ENCODE results near the gene KIF12. TPM values are rescaled to one million over a fixed set of nuclear protein-coding genes. Genes with fewer than 3 reads are reported as not detected.

Gene KIF12
- total and polyA plus RNA-seq, 2 experiments from 2014 or later, result 4.2 to 4.3 TPM

DNA sequence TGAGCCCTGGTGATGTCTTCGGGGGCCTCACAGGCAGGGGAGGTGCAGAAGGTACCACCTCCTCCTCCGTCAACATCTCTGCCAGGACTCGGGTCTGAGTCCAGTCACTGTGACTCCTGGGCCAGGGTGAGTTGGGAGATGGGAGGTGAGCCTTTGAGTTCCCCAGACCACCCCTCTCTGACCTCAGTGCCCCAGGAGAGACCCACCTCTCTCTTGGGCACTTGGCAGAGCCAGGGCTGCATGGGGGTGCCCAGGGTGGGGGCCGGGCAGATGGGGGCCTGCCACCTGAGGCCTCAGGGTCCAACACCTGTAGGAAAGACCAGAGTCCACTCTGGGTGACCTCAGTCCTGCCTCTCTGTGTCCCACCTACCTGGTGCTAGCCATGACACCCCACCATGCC lies 6.8 kb downstream of the KIF12 start (continued):
- TF ChIP-seq, protein P1, sequence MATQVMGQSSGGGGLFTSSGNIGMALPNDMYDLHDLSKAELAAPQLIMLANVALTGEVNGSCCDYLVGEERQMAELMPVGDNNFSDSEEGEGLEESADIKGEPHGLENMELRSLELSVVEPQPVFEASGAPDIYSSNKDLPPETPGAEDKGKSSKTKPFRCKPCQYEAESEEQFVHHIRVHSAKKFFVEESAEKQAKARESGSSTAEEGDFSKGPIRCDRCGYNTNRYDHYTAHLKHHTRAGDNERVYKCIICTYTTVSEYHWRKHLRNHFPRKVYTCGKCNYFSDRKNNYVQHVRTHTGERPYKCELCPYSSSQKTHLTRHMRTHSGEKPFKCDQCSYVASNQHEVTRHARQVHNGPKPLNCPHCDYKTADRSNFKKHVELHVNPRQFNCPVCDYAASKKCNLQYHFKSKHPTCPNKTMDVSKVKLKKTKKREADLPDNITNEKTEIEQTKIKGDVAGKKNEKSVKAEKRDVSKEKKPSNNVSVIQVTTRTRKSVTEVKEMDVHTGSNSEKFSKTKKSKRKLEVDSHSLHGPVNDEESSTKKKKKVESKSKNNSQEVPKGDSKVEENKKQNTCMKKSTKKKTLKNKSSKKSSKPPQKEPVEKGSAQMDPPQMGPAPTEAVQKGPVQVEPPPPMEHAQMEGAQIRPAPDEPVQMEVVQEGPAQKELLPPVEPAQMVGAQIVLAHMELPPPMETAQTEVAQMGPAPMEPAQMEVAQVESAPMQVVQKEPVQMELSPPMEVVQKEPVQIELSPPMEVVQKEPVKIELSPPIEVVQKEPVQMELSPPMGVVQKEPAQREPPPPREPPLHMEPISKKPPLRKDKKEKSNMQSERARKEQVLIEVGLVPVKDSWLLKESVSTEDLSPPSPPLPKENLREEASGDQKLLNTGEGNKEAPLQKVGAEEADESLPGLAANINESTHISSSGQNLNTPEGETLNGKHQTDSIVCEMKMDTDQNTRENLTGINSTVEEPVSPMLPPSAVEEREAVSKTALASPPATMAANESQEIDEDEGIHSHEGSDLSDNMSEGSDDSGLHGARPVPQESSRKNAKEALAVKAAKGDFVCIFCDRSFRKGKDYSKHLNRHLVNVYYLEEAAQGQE (IDR thresholded peaks at IDR 0.05; ENCODE audit: unreplicated experiment), result no peak
- TF ChIP-seq NANOG (IDR thresholded peaks at IDR 0.05; ENCODE audit: borderline replicate concordance) (no peak), EZH2phosphoT487 (IDR thresholded peaks at IDR 0.05; ENCODE audit: unreplicated experiment) (no peak), EZH2 (IDR thresholded peaks at IDR 0.05; ENCODE audit: low read depth, unreplicated experiment) (no peak), ZNF462 (CRISPR knock-in tag; IDR thresholded peaks at IDR 0.05) (no peak)

DNA sequence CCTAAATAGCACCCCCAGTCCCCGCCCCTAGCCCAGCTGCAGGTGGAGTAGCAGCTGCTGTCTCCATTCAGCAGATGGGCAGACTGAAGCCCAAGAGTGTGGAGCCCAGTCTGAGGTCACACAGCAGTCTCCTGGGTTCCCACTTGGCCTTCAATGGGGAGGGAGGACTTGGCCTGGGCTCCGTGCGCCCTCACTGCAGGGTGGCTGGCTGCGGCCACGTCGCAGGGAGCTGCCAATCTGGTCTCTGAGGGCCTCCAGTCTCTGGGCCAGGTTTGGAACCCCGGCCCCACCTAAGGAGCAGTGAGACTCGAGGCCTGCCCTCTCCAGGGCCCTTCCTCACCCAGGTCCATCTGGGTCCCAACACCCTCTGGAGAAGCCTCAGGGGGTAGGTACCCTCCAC lies 7.4 kb downstream of the KIF12 start:
- Histone ChIP-seq H3K79me2 (replicated peaks; ENCODE audit: insufficient read depth) (no peaks in the 10 kb centered on the region), H3K4me2 (no peak overlapping the region), H4K20me1 (replicated peaks; ENCODE audit: insufficient read depth) (no peaks in the 10 kb centered on the region), H3K27me3 (ENCODE audit: insufficient read depth) (peaks cover 2% of the 10 kb centered on the region), H2AFZ (no peak overlapping the region), H3K27ac (ENCODE audit: low read depth) (no peak overlapping the region), H3K4me1 (ENCODE audit: insufficient read depth) (no peaks in the 10 kb centered on the region), H3K9me2 (ENCODE audit: insufficient read depth) (no peaks in the 10 kb centered on the region), H3K4me3 (no peak overlapping the region), H3F3A (replicated peaks; ENCODE audit: low read depth) (no peaks in the 10 kb centered on the region), H3K36me3 (ENCODE audit: insufficient read depth) (no peaks in the 10 kb centered on the region)
- Mint-ChIP-seq H3K4me3 (no peak overlapping the region), H3K27ac (no peak overlapping the region), H3K9me3 (no peaks in the 10 kb centered on the region), H3K27me3 (ENCODE audit: insufficient read depth, low read depth, poor library complexity) (peaks cover 16% of the 10 kb centered on the region), H3K4me1 (no peaks in the 10 kb centered on the region), H3K36me3 (ENCODE audit: low read depth) (no peaks in the 10 kb centered on the region; the same call in 2 of the 3 replicates)
- no peak for TF ChIP-seq ZNF114 (CRISPR knock-in tag; IDR thresholded peaks at IDR 0.05)
- TF ChIP-seq STAT1 (IDR thresholded peaks at IDR 0.05; ENCODE audit: unreplicated experiment), result no peak
- TF ChIP-seq, protein P1 (IDR thresholded peaks at IDR 0.05; ENCODE audit: unreplicated experiment), result no peak
- TF ChIP-seq NANOG (IDR thresholded peaks at IDR 0.05; ENCODE audit: borderline replicate concordance), result no peak
- no peak for TF ChIP-seq POLR2AphosphoS5 (IDR thresholded peaks at IDR 0.05; ENCODE audit: low read depth)
- no peak for TF ChIP-seq EZH2 (IDR thresholded peaks at IDR 0.05; ENCODE audit: low read depth, unreplicated experiment)
- TF ChIP-seq ZNF331 (CRISPR knock-in tag; IDR thresholded peaks at IDR 0.05; ENCODE audit: low read depth), result no peak
- DNase-seq (ENCODE audit: low spot score) (no peak), ATAC-seq (no peak)
